SU-DHL-6 (cell line): ENCODE data around the gene SLC2A1.

Experiments
- H2AFZ ChIP-seq: fragments of 200-600 bp; sonication (generic); 2 replicates; pipeline ENCODE4 v1.6.1; 2014; ENCODE audit warnings: low read depth, mild to moderate bottlenecking, moderate library complexity, mixed read lengths, antibody characterized with exemption, low read length; ENCODE audit not compliant: severe bottlenecking
- H3F3A ChIP-seq: fragments of 200-600 bp; shearing (Covaris generic); 2 replicates; pipeline ENCODE4 v1.6.0; 2016; ENCODE audit warnings: antibody characterized with exemption, mild to moderate bottlenecking; ENCODE audit not compliant: insufficient read depth
- H3K27ac ChIP-seq: fragments of 200-600 bp; sonication (generic); 2 replicates; pipeline ENCODE4 v1.5.1; 2016; ENCODE audit warnings: low read depth, mild to moderate bottlenecking, low read length, moderate library complexity, mixed read lengths
- H3K27me3 ChIP-seq: fragments of 200-600 bp; sonication (generic), shearing (Covaris generic); 2 replicates; pipeline ENCODE4 v1.6.0; 2014; ENCODE audit warnings: mild to moderate bottlenecking, low read length
- H3K36me3 ChIP-seq: fragments of 200-600 bp; sonication (generic); 2 replicates; pipeline ENCODE4 v1.6.1; 2014; ENCODE audit warnings: mild to moderate bottlenecking, low read length, mixed read lengths
- H3K4me2 ChIP-seq: fragments of 300-600, 200-600 bp; shearing (Covaris generic), sonication (generic); 2 replicates; pipeline ENCODE4 v1.6.0; 2014; ENCODE audit warnings: low read length, low read depth, mild to moderate bottlenecking; ENCODE audit not compliant: poor library complexity, severe bottlenecking
- H3K4me3 ChIP-seq: fragments of 200-600 bp; sonication (generic); 2 replicates; pipeline ENCODE4 v1.5.1; 2014; ENCODE audit warnings: antibody characterized with exemption, low read length, mild to moderate bottlenecking, mixed read lengths; ENCODE audit not compliant: insufficient read depth, poor library complexity, severe bottlenecking
- H3K79me2 ChIP-seq: fragments of 200-600 bp; sonication (generic); 2 replicates; pipeline ENCODE4 v1.6.1; 2014; ENCODE audit warnings: mild to moderate bottlenecking, low read length, moderate library complexity; ENCODE audit not compliant: insufficient read depth
- H3K9ac ChIP-seq: fragments of 200-600 bp; sonication (generic); 2 replicates; pipeline ENCODE4 v1.7.0; 2014; ENCODE audit warnings: mild to moderate bottlenecking, low read length
- H3K9me2 ChIP-seq: fragments of 200-600 bp; sonication (generic); replicated peaks from 2 replicates; pipeline ENCODE4 v1.6.1; 2014; ENCODE audit warnings: low read length; ENCODE audit not compliant: insufficient read depth
- H3K9me3 ChIP-seq: fragments of 200-600 bp; sonication (generic); 2 replicates; pipeline ENCODE4 v1.6.1; 2014; ENCODE audit warnings: low read length, mixed read lengths; ENCODE audit not compliant: insufficient read depth
- H4K20me1 ChIP-seq: fragments of 200-600 bp; sonication (generic); 2 replicates; pipeline ENCODE4 v1.6.1; 2014; ENCODE audit warnings: low read depth, mild to moderate bottlenecking, antibody characterized with exemption, low read length, moderate library complexity, mixed read lengths
- EZH2phosphoT487 ChIP-seq: fragments of 200-600 bp; sonication (generic), shearing (Covaris generic); conservative IDR thresholded peaks from 2 replicates; pipeline ENCODE4 v1.6.1; 2018; ENCODE audit warnings: mild to moderate bottlenecking, antibody characterized with exemption, low read length, moderate library complexity, mixed read lengths
- TF ChIP-seq, protein P1 (sequence below): fragments of 200-600 bp; sonication (generic); IDR thresholded peaks from one replicate; pipeline ENCODE4 v1.5.1; 2017; ENCODE audit warnings: antibody characterized with exemption, mild to moderate bottlenecking, low read length, moderate library complexity; ENCODE audit not compliant: insufficient read depth, poor library complexity, severe bottlenecking

Gene SLC2A1

DNA sequence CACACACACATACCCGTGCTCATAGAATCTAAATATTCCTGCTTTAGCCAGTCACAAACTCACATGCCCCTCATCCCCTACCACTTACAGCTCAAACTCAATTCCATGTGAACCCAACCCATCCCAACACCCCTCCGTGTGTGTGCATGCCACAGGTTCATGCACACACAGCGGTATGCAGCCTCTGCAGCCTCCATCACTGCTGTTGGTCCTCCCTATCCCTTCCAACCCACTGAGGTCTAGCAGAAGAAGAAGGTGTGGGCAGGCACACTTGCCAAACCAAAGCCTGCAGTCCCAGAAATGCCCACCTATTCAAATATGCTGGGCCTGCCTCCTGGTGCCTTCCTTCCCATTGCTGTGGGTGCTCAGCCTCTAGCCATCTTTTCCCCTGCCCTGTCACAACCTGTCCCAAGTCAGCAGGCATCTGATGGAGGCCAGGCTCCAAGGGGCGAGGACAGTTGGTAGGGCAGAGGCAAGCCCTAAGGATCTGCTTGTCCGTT lies 26.2 kb downstream of the SLC2A1 start:
- no peaks in the 10 kb centered on the region for H3K9me2 ChIP-seq
- H3K4me3 ChIP-seq: peak overlapping the region; percentile 16
- peak overlapping the region; percentile 45 for H3K9ac ChIP-seq
- H3K79me2 ChIP-seq: peaks cover 32% of the 10 kb centered on the region
- H3K9me3 ChIP-seq: no peaks in the 10 kb centered on the region
- H3K36me3 ChIP-seq: no peaks in the 10 kb centered on the region
- H3K4me2 ChIP-seq: peak overlapping the region; percentile 67
- TF ChIP-seq, protein P1, sequence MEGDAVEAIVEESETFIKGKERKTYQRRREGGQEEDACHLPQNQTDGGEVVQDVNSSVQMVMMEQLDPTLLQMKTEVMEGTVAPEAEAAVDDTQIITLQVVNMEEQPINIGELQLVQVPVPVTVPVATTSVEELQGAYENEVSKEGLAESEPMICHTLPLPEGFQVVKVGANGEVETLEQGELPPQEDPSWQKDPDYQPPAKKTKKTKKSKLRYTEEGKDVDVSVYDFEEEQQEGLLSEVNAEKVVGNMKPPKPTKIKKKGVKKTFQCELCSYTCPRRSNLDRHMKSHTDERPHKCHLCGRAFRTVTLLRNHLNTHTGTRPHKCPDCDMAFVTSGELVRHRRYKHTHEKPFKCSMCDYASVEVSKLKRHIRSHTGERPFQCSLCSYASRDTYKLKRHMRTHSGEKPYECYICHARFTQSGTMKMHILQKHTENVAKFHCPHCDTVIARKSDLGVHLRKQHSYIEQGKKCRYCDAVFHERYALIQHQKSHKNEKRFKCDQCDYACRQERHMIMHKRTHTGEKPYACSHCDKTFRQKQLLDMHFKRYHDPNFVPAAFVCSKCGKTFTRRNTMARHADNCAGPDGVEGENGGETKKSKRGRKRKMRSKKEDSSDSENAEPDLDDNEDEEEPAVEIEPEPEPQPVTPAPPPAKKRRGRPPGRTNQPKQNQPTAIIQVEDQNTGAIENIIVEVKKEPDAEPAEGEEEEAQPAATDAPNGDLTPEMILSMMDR: no peak
- no peak for TF ChIP-seq EZH2phosphoT487
- peak overlapping the region; percentile 98 for H3K27ac ChIP-seq
- no peak overlapping the region for H2AFZ ChIP-seq
- H4K20me1 ChIP-seq: no peaks in the 10 kb centered on the region
- H3F3A ChIP-seq: peaks cover 51% of the 10 kb centered on the region
- H3K27me3 ChIP-seq: no peaks in the 10 kb centered on the region

DNA sequence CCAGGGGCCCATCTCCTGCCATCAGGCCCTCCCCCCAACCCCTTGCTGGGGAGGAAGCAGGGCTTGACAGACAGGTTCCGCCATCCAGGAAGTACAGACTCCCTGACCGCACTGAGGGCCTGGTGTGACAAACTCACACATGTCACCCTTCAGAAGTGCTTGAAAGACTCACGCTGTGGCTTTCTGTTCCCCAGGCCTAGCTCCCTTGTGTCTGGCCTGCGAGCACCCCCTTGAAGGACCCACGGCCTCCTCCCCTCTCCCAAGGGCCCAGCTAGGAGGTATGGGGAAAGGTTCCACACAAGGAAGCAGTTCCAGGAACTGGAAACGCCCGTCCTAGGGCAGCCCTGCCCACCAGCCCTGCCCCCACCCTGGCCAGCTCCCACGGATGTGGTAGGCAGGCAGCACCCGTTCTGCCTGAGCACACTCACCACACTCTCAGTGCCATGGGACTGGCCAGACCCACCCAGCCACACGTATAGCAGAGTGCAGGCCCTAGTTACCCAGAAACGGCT lies 26.7 kb downstream of the SLC2A1 start:
- H3F3A ChIP-seq: peaks cover 47% of the 10 kb centered on the region
- H3K27ac ChIP-seq: peak overlapping the region; percentile 98
- no peaks in the 10 kb centered on the region for H3K9me2 ChIP-seq
- H3K9me3 ChIP-seq: no peaks in the 10 kb centered on the region
- peak overlapping the region; percentile 45 for H3K9ac ChIP-seq
- no peaks in the 10 kb centered on the region for H3K27me3 ChIP-seq
- peak overlapping the region; percentile 4 for H2AFZ ChIP-seq
- peaks cover 32% of the 10 kb centered on the region for H3K79me2 ChIP-seq
- peak overlapping the region; percentile 67 for H3K4me2 ChIP-seq
- no peaks in the 10 kb centered on the region for H4K20me1 ChIP-seq
- H3K4me3 ChIP-seq: peak overlapping the region; percentile 16
- TF ChIP-seq EZH2phosphoT487: no peak
- TF ChIP-seq, protein P1: no peak
- no peaks in the 10 kb centered on the region for H3K36me3 ChIP-seq

GRCh38 chr1:42931108-42931539 lies 27.5 kb downstream of the SLC2A1 start:
- TF ChIP-seq EZH2phosphoT487: no peak
- TF ChIP-seq, protein P1: no peak
- H3K79me2 ChIP-seq: peaks cover 30% of the 10 kb centered on the region
- peak overlapping the region; percentile 98 for H3K27ac ChIP-seq
- H3K9ac ChIP-seq: peak overlapping the region; percentile 45
- peaks cover 47% of the 10 kb centered on the region for H3F3A ChIP-seq
- H3K9me3 ChIP-seq: no peaks in the 10 kb centered on the region
- no peaks in the 10 kb centered on the region for H3K9me2 ChIP-seq
- no peaks in the 10 kb centered on the region for H3K27me3 ChIP-seq
- no peaks in the 10 kb centered on the region for H3K36me3 ChIP-seq
- H3K4me2 ChIP-seq: peak overlapping the region; percentile 67
- no peak overlapping the region for H2AFZ ChIP-seq
- no peak overlapping the region for H3K4me3 ChIP-seq
- H4K20me1 ChIP-seq: no peaks in the 10 kb centered on the region
